ENCODE measurements around the gene CELA1. TPM values are rescaled to one million over a fixed set of nuclear protein-coding genes. Genes with fewer than 3 reads are reported as not detected.

The CELA1 gene
- total and polyA plus RNA-seq, 10 of the 15 experiments (the other 5 are each of a cell fraction or from before 2014, with no cell fraction given): not detected

DNA sequence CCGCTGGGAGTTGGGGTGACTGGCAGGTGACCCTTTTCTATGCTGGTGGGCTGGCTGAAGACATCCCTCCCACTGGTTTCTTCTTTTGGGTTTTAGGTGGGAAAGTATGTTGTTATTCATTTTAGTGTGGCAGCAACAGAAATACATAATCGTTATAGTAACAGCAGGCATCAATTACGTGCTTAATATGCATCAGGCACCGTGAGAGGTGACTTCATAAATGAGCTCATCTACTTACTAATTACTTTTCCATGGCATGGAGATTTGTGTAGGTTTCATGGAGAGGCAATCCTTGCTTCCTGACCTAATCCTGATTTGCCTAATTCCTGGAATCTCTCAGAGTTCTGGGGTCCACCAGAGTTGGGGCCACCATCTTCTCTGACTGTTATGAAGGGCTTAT is 13.4 kb upstream of the CELA1 start:
- 98% methylated on average over 4 of the region's 4 CpGs for WGBS (ENCODE audit: insufficient coverage, insufficient replicate concordance, low lambda C conversion rate, missing lambda C conversion rate)
- H3K36me3 ChIP-seq (ENCODE audit: control insufficient read depth in 2 of 2, insufficient read depth in 2 of 2, low read length in 1 of 2): peaks cover 0 to 10% of the 10 kb centered on the region in 2 experiments
- POLR2A ChIA-PET: no interaction called here

More for the DNA sequence above, 13.4 kb upstream of the CELA1 start:
- H2AFZ ChIP-seq (ENCODE audit: control insufficient read depth, low read depth, low read length): no peak overlapping the region
- SMC1A ChIA-PET (ENCODE audit: uncharacterized antibody, unreplicated experiment): interaction anchor here (1.3 kb wide), 1 partner anchor 23 kb away, joined by 3 read pairs; no protein-coding TSS in a partner anchor
- ATAC-seq (no peak), DNase-seq (ENCODE audit: low read depth, low spot score) (no peak), FAIRE-seq (no peak)
- H3K4me1 ChIP-seq (ENCODE audit: control insufficient read depth, insufficient read depth, low read length): peaks cover 21% of the 10 kb centered on the region
- H3K79me2 ChIP-seq (ENCODE audit: control insufficient read depth, insufficient read depth, low read length): no peaks in the 10 kb centered on the region
- in situ Hi-C loops (cut with MboI): no loop called here
- no peaks in the 10 kb centered on the region for H4K20me1 ChIP-seq (ENCODE audit: control insufficient read depth, insufficient read depth)
- H3K27ac ChIP-seq (ENCODE audit: control insufficient read depth, insufficient read depth): no peak overlapping the region
- intact Hi-C loops (cut with micrococcal nuclease; ENCODE audit: unreplicated experiment): no loop called here
- no peaks in the 10 kb centered on the region for H3K27me3 ChIP-seq (replicated peaks in 1 of 2; ENCODE audit: control insufficient read depth in 2 of 2, insufficient read depth in 2 of 2, low read length in 1 of 2)
- no peak overlapping the region for H3K4me2 ChIP-seq (ENCODE audit: control insufficient read depth, insufficient read depth)
- CTCF ChIA-PET: interaction anchor here (0.9 to 3.7 kb wide), 3 partner anchors 10 to 18 kb away, joined by 3 to 18 read pairs (median 4); no protein-coding TSS in a partner anchor
- H3K9ac ChIP-seq (ENCODE audit: control insufficient read depth, insufficient read depth, low read length): no peak overlapping the region
- peaks cover 2% of the 10 kb centered on the region; the same call in 2 of the 3 replicates for H3K9me3 ChIP-seq (replicated peaks; ENCODE audit: control insufficient read depth, insufficient read depth, low read length)
- TF ChIP-seq HDGF (IDR thresholded peaks at IDR 0.05): no peak
- no peak for TF ChIP-seq CREB1 (IDR thresholded peaks at IDR 0.05; ENCODE audit: low read depth)
- TF ChIP-seq, protein P1, sequence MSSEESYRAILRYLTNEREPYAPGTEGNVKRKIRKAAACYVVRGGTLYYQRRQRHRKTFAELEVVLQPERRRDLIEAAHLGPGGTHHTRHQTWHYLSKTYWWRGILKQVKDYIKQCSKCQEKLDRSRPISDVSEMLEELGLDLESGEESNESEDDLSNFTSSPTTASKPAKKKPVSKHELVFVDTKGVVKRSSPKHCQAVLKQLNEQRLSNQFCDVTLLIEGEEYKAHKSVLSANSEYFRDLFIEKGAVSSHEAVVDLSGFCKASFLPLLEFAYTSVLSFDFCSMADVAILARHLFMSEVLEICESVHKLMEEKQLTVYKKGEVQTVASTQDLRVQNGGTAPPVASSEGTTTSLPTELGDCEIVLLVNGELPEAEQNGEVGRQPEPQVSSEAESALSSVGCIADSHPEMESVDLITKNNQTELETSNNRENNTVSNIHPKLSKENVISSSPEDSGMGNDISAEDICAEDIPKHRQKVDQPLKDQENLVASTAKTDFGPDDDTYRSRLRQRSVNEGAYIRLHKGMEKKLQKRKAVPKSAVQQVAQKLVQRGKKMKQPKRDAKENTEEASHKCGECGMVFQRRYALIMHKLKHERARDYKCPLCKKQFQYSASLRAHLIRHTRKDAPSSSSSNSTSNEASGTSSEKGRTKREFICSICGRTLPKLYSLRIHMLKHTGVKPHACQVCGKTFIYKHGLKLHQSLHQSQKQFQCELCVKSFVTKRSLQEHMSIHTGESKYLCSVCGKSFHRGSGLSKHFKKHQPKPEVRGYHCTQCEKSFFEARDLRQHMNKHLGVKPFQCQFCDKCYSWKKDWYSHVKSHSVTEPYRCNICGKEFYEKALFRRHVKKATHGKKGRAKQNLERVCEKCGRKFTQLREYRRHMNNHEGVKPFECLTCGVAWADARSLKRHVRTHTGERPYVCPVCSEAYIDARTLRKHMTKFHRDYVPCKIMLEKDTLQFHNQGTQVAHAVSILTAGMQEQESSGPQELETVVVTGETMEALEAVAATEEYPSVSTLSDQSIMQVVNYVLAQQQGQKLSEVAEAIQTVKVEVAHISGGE (CRISPR knock-in tag; IDR thresholded peaks at IDR 0.05): no peak
- TF ChIP-seq, protein P2, sequence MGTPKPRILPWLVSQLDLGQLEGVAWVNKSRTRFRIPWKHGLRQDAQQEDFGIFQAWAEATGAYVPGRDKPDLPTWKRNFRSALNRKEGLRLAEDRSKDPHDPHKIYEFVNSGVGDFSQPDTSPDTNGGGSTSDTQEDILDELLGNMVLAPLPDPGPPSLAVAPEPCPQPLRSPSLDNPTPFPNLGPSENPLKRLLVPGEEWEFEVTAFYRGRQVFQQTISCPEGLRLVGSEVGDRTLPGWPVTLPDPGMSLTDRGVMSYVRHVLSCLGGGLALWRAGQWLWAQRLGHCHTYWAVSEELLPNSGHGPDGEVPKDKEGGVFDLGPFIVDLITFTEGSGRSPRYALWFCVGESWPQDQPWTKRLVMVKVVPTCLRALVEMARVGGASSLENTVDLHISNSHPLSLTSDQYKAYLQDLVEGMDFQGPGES (IDR thresholded peaks at IDR 0.05): no peak
- TF ChIP-seq STAT3 (IDR thresholded peaks at IDR 0.05; ENCODE audit: low read depth, low read length): no peak
- TF ChIP-seq, protein P3, sequence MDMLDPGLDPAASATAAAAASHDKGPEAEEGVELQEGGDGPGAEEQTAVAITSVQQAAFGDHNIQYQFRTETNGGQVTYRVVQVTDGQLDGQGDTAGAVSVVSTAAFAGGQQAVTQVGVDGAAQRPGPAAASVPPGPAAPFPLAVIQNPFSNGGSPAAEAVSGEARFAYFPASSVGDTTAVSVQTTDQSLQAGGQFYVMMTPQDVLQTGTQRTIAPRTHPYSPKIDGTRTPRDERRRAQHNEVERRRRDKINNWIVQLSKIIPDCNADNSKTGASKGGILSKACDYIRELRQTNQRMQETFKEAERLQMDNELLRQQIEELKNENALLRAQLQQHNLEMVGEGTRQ (IDR thresholded peaks at IDR 0.05; ENCODE audit: borderline replicate concordance, low read depth, low read length): no peak
- BruUV-seq (replicated peaks): no TSS peak
- RAD21 ChIA-PET (ENCODE audit: unreplicated experiment): interaction anchor here (0.6 kb wide), 1 partner anchor 1956 kb away, joined by 3 read pairs; no protein-coding TSS in a partner anchor
- H3K4me3 ChIP-seq: no peak overlapping the region
